Esophagus muscularis mucosa (tissue), 4 donors: Measurements from ENCODE around the gene TMEM185A. TPM values are rescaled to one million over a fixed set of nuclear protein-coding genes. Genes with fewer than 3 reads are reported as not detected.
"Not testable (repeated sequence)": the region's sequence is repeated elsewhere in the genome, so short reads cannot be mapped to it uniquely, and the experiment has no call there.

Experiments used
- DNase-seq: peaks from one replicate; pipeline ENCODE4 v3.0.0-alpha.2; 2017; ENCODE audit errors: extremely low spot score
- H3K27ac ChIP-seq, 4 donors: fragments of 200-600 bp; sonication (generic); replicated peaks in 1 of 4; 1 replicate in 3 of 4; 2 replicates in 1 of 4; pipeline ENCODE4 v1.5.1; 2016 to 2019; ENCODE audit warnings: mild to moderate bottlenecking in 1 of 4
- H3K27me3 ChIP-seq, 4 donors: fragments of 200-600 bp; sonication (generic); one replicate each; pipeline versions ENCODE4 v1.5.1 to v1.6.0; 2016 to 2019
- H3K36me3 ChIP-seq, 4 donors: fragments of 200-600 bp; sonication (generic); one replicate each; pipeline ENCODE4 v1.5.1; 2016 to 2019
- H3K4me1 ChIP-seq, 4 donors: fragments of 200-600 bp; sonication (generic); one replicate each; pipeline ENCODE4 v1.5.1; 2016 to 2019
- H3K4me3 ChIP-seq, 4 donors: fragments of 200-600 bp; sonication (generic); 1 replicate in 2 of 4; 2 replicates in 2 of 4; pipeline ENCODE4 v1.5.1; 2016 to 2019; ENCODE audit warnings: mild to moderate bottlenecking in 4 of 4, moderate library complexity in 1 of 4
- H3K9me3 ChIP-seq, 4 donors: fragments of 200-600 bp; sonication (generic); 1 replicate in 3 of 4; 2 replicates in 1 of 4; pipeline ENCODE4 v1.5.1; 2016 to 2019
- EP300 ChIP-seq: sonication (generic); formaldehyde crosslinking; IDR thresholded peaks from one replicate; pipeline ENCODE4 v1.6.1; 2017; ENCODE audit warnings: antibody characterized with exemption
- POLR2A ChIP-seq: fragments of 450-650 bp; IDR thresholded peaks from one replicate; pipeline ENCODE4 v1.6.1; 2017; ENCODE audit warnings: antibody characterized with exemption, moderate library complexity, mild to moderate bottlenecking, low read depth
- POLR2AphosphoS5 ChIP-seq, 2 donors: sonication (generic); formaldehyde crosslinking; IDR thresholded peaks; one replicate each; pipeline ENCODE4 v1.6.1; 2017; ENCODE audit warnings: antibody characterized with exemption in 2 of 2
- WGBS: methylation state at CpG from one replicate; pipeline ENCODE4 v1.1.5; 2018; 5-methylcytosine and 5-hydroxymethylcytosine counted together
- intact Hi-C: fragments of 100-400 bp; cut with DNase I; formaldehyde crosslinking; loops from one replicate; pipeline ENCODE4 v1.15.1; 2023
- total RNA-seq, 4 donors: library from RNA; depleted of rRNA; stranded (reverse); fragments of >200 nt; gene quantifications; one replicate each; pipeline versions ENCODE4 v1.1.0 to v1.2.1, GENCODE V29; 2016
- TF ChIP-seq, protein P1 (sequence below), 3 experiments: fragments of 200-600 bp in 2 of 3; fragments of 450-650 bp in 1 of 3; sonication (generic) in 2 of 3; IDR thresholded peaks; one replicate each; pipeline ENCODE4 v1.5.1; 2017 to 2019; ENCODE audit warnings: antibody characterized with exemption in 3 of 3, mild to moderate bottlenecking in 2 of 3, moderate library complexity in 1 of 3

The TMEM185A gene
- total RNA-seq, 4 donors from 2014 or later = 11.2 to 26.2 (median 16.5) TPM

GRCh38 chrX:149590993-149591392 lies 40.6 kb downstream of the TMEM185A start:
- intact Hi-C loops, H3K4me1 ChIP-seq, H3K36me3 ChIP-seq, H3K27ac ChIP-seq, DNase-seq, H3K27me3 ChIP-seq, H3K9me3 ChIP-seq, H3K4me3 ChIP-seq: not testable (repeated sequence)
- WGBS = no CpG with 5 or more reads among the region's 7 CpGs

DNA sequence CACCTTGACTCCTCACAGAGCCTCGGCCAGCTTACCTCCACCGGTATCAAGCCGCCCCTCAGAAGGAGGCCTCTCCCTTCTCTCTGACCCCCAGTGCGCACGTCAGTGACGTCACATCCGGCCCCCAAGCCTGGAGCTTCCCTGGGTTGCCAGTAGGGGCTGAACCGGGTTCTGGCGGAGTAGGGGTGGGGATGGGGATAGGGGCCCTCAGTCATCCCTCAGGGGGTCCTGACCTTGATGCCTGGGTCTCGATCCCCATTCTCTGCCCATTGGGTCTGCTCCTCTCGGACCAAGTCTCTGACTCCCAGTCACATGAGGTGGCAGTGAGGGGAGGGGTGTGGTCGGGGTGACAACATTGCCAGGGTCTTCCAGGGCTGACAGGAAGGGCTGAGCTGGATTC lies 44.2 kb downstream of the TMEM185A start, which contains the start of gene MAGEA9B:
Gene MAGEA9B (minus strand): TSS at position 101 of the 400 bp plus-strand sequence. CDS start 4,280 bp downstream, outside the sequence.
- H3K9me3 ChIP-seq, H3K27me3 ChIP-seq, H3K4me3 ChIP-seq, H3K4me1 ChIP-seq, H3K27ac ChIP-seq, intact Hi-C loops, DNase-seq, H3K36me3 ChIP-seq: not testable (repeated sequence)
- WGBS = no CpG with 5 or more reads among the region's 12 CpGs

- H3K27me3 ChIP-seq, H3K4me3 ChIP-seq, DNase-seq, intact Hi-C loops, H3K36me3 ChIP-seq, H3K27ac ChIP-seq, H3K4me1 ChIP-seq, H3K9me3 ChIP-seq: not testable (repeated sequence)
- WGBS = no CpG with 5 or more reads among the region's 17 CpGs
These were observed 46.0 kb downstream of the TMEM185A start for GRCh38 chrX:149585631-149586030.

DNA sequence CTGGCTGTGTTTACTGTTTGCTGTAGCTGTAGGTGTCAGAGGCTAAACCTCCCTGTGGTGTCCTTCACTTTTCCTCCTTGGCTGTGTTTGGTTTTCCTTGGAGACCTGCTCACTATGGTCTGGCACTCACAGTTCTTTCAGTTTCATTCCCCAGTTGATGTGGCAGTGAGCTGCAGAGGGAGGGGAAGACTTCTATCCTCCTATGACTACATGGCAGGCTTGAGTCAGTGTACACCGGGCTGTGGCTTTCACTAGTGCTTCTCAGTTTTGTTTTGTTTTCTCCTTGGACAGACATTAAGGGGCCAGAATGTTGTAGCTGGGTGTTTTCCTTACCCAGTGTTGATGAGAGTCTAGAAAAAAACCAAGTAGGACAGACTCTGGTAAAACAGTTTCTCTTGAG lies 58.1 kb downstream of the TMEM185A start:
- H3K27ac ChIP-seq, DNase-seq, H3K9me3 ChIP-seq, H3K4me3 ChIP-seq, H3K36me3 ChIP-seq, H3K4me1 ChIP-seq, intact Hi-C loops, H3K27me3 ChIP-seq: not testable (repeated sequence)
- no CpG with 5 or more reads among the region's 1 CpG for WGBS

GRCh38 chrX:149572743-149573142 lies 58.8 kb downstream of the TMEM185A start:
- Histone ChIP-seq H3K36me3 (no peaks in the 10 kb centered on the region), H3K4me3 (no peak overlapping the region), H3K9me3 (no peaks in the 10 kb centered on the region), H3K27ac (no peak overlapping the region), H3K27me3 (no peaks in the 10 kb centered on the region), H3K4me1 (peaks cover 0 to 4% (median 0%) of the 10 kb centered on the region in 4 donors)
- DNase-seq = no peak
- whole genome bisulfite sequencing = 38% methylated on average over 1 of the region's 1 CpG
- intact Hi-C loops = no loop called here
- TF ChIP-seq, protein P1, sequence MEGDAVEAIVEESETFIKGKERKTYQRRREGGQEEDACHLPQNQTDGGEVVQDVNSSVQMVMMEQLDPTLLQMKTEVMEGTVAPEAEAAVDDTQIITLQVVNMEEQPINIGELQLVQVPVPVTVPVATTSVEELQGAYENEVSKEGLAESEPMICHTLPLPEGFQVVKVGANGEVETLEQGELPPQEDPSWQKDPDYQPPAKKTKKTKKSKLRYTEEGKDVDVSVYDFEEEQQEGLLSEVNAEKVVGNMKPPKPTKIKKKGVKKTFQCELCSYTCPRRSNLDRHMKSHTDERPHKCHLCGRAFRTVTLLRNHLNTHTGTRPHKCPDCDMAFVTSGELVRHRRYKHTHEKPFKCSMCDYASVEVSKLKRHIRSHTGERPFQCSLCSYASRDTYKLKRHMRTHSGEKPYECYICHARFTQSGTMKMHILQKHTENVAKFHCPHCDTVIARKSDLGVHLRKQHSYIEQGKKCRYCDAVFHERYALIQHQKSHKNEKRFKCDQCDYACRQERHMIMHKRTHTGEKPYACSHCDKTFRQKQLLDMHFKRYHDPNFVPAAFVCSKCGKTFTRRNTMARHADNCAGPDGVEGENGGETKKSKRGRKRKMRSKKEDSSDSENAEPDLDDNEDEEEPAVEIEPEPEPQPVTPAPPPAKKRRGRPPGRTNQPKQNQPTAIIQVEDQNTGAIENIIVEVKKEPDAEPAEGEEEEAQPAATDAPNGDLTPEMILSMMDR (IDR thresholded peaks at IDR 0.05) = no peak
- TF ChIP-seq POLR2AphosphoS5 (IDR thresholded peaks at IDR 0.05) (no peak), POLR2A (no peak), EP300 (no peak)

DNA sequence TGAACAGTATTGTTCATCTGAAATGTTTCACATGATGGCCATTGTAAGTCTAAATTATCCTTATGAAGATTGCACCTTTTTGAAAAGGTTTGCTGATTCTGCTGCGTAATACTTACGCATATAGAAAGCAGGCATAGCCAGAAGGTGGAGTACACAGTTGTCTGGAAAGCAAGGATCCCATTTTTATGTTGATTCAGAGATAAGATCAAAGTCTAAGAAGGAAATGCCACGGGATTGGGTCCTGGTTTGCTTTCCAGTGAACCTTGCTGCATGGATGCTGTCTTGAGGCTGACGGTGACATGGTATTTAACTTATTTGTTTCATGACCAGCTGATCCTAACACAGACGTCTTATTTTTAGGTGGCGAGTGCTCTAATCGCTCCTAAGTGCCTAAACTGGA lies 59.8 kb downstream of the TMEM185A start:
- no peak for TF ChIP-seq POLR2A
- TF ChIP-seq, protein P1 (IDR thresholded peaks at IDR 0.05) = no peak
- no peak for TF ChIP-seq POLR2AphosphoS5 (IDR thresholded peaks at IDR 0.05)
- no peak for TF ChIP-seq EP300
- Histone ChIP-seq H3K27me3 (no peaks in the 10 kb centered on the region), H3K36me3 (no peaks in the 10 kb centered on the region), H3K4me3 (no peak overlapping the region), H3K9me3 (no peaks in the 10 kb centered on the region), H3K4me1 (peaks cover 0 to 4% (median 0%) of the 10 kb centered on the region in 4 donors), H3K27ac (no peak overlapping the region)
- no peak for DNase-seq
- intact Hi-C loops = no loop called here
- WGBS = 76% methylated on average over 7 of the region's 7 CpGs

- H3K4me1 ChIP-seq = peaks cover 0 to 4% (median 0%) of the 10 kb centered on the region in 4 donors
- TF ChIP-seq, protein P1 (IDR thresholded peaks at IDR 0.05) = no peak
- TF ChIP-seq POLR2AphosphoS5 (IDR thresholded peaks at IDR 0.05) (no peak), POLR2A (no peak), EP300 (no peak)
- H3K36me3 ChIP-seq = no peaks in the 10 kb centered on the region
- WGBS = 53% methylated on average over 6 of the region's 6 CpGs
- H3K27ac ChIP-seq = no peak overlapping the region
- H3K4me3 ChIP-seq = no peak overlapping the region
- DNase-seq = no peak
- no peaks in the 10 kb centered on the region for H3K9me3 ChIP-seq
- no peaks in the 10 kb centered on the region for H3K27me3 ChIP-seq
- intact Hi-C loops = no loop called here
These were observed 60.9 kb downstream of the TMEM185A start for GRCh38 chrX:149570668-149571067.
